Measurements from ENCODE around the gene HAO2. TPM values are rescaled to one million over a fixed set of nuclear protein-coding genes. Genes with fewer than 3 reads are reported as not detected.
A peak's percentile ranks its signal among the peaks of the same experiment; 100 is the strongest.

HAO2 gene
- total and polyA plus RNA-seq, 2 experiments from 2014 or later, result not detected

- TF ChIP-seq ZNF462 (CRISPR knock-in tag; IDR thresholded peaks at IDR 0.05) (peak; percentile 56; the same call in 1 of the 2 replicates), CREB1 (CRISPR knock-in tag; IDR thresholded peaks at IDR 0.05; ENCODE audit: low read depth) (peak; percentile 29; the same call in 1 of the 2 replicates)
Observed at GRCh38 chr1:119326251-119326650, 42.3 kb upstream of the HAO2 start (continued).

GRCh38 chr1:119327094-119327449, 41.5 kb upstream of the HAO2 start:
- Mint-ChIP-seq H3K4me3 (peak overlapping the region; percentile 67), H3K36me3 (ENCODE audit: low read depth) (no peaks in the 10 kb centered on the region; the same call in 2 of the 3 replicates), H3K4me1 (peaks cover 70% of the 10 kb centered on the region), H3K9me3 (no peaks in the 10 kb centered on the region), H3K27ac (no peak overlapping the region), H3K27me3 (ENCODE audit: insufficient read depth, low read depth, poor library complexity) (peaks cover 19% of the 10 kb centered on the region)
- peak overlapping the region; percentile 80 for H3K4me2 ChIP-seq
- H3K9me2 ChIP-seq (ENCODE audit: insufficient read depth), result 0 out of 2 replicates have a peak, but pooled peaks cover 10% of the 10 kb centered on the region
- peaks cover 7% of the 10 kb centered on the region; the same call in 1 of the 2 replicates for H3F3A ChIP-seq (replicated peaks; ENCODE audit: low read depth)
- peak; percentile 91 for DNase-seq (ENCODE audit: low spot score)
- ATAC-seq, result peak; percentile 56
- H3K27me3 ChIP-seq (ENCODE audit: insufficient read depth), result no peaks in the 10 kb centered on the region
- no peaks in the 10 kb centered on the region for H4K20me1 ChIP-seq (replicated peaks; ENCODE audit: insufficient read depth)
- peak overlapping the region; percentile 56 for H3K4me3 ChIP-seq
- H3K79me2 ChIP-seq (replicated peaks; ENCODE audit: insufficient read depth), result peaks cover 4% of the 10 kb centered on the region; the same call in 1 of the 2 replicates
- peaks cover 50% of the 10 kb centered on the region for H3K4me1 ChIP-seq (ENCODE audit: insufficient read depth)
- no peak overlapping the region for H2AFZ ChIP-seq
- no peak for TF ChIP-seq CTCF (conservative IDR thresholded peaks at IDR 0.05; ENCODE audit: low read depth in 2 of 2)
- no peak for TF ChIP-seq ZNF331 (CRISPR knock-in tag; IDR thresholded peaks at IDR 0.05; ENCODE audit: low read depth)
- TF ChIP-seq NANOG (IDR thresholded peaks at IDR 0.05; ENCODE audit: borderline replicate concordance), result no peak; the same call in 1 of the 2 replicates
- no peak for TF ChIP-seq EZH2 (IDR thresholded peaks at IDR 0.05; ENCODE audit: low read depth, unreplicated experiment)
- no peak for TF ChIP-seq POLR2AphosphoS5 (IDR thresholded peaks at IDR 0.05; ENCODE audit: low read depth)
- no peaks in the 10 kb centered on the region for H3K36me3 ChIP-seq (ENCODE audit: insufficient read depth)
- H3K27ac ChIP-seq (ENCODE audit: low read depth), result peak overlapping the region; percentile 68
